HG02840 (cell line): Measurements from ENCODE around the gene VWA3B.
"Not testable (repeated sequence)": the region's sequence is repeated elsewhere in the genome, so short reads cannot be mapped to it uniquely, and the experiment has no call there.

Source experiments
- ATAC-seq: cut with Tn5 transposase; IDR thresholded peaks from one replicate; pipeline ENCODE4 v1.9.1; 2021; ENCODE audit warnings: mild to moderate bottlenecking, moderate library complexity, moderate number of reproducible peaks; ENCODE audit not compliant: unreplicated experiment, low FRiP score

The VWA3B gene

DNA sequence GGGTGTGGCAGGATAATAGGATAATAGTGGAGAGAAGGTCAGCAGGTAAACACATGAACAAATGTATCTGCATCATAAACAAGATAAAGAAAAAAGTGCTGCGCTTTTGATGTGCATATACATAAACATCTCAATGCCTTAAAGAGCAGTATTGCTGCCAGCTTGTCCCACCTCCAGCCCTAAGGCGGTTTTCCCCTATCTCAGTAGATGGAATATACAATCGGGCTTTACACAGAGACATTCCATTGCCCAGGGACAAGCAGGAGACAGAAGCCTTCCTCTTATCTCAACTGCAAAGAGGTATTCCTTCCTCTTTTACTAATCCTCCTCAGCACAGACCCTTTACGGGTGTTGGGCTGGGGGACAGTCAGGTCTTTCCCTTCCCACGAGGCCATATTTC lies 43.1 kb downstream of the VWA3B start:
- ATAC-seq: not testable (repeated sequence)

DNA sequence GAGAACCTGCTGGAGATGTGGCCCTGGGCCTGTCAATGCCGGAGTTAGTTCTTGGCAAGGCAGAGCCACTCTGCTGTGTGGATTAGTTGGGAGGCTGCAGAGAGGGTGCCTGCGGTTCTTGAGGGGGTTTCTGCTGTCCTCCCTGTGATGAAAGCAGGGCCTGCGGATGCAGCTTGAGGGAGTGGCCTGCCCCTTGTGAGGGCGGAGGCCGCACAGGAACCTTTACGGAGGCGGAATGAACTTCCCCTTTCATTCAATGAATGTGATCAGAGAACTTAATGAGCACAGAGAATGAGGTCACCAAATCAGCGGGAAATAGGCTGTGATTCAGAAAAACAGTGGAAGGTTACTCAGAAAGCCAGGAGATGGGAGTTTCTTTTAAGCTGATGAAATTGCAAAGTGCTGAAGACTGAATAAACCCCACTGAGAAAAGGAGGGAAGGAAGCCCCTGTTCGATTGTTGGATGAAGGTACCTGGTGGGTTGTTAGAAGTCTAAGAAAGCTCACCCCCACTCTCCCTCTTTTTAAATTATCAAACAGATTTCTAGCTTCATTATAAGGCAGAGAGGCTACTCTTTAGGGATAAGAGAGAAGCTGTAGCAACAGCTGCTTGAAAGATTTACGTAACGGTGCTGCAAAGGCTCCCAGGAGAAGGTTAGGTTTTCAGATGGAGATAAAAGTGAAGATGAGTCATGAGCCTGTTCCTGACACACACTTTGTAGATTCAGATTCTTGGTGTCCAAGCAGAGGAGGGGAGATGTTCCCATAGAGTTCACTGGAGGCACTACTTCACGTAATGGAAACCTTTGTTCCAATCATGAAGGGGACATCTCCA lies 47.4 kb downstream of the VWA3B start:
- no peak for ATAC-seq

DNA sequence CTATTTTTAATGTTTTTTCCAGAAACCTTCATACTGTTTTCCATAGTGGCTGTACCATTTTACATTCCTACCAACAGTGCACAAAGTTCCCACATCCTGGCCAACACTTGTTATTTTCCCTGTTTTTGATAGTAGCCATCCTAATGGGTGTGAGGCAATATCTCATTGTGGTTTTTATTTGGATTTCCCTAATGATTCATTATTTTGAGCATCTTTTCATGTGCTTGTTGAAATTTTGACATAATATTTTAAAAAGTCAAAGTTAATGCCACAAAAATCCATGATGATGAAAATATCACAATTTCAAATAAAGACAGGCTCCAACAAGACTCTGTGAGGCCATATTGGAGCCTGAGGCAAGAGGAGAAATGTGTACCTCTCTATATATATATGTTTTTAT lies 50.2 kb downstream of the VWA3B start:
- ATAC-seq: no peak

DNA sequence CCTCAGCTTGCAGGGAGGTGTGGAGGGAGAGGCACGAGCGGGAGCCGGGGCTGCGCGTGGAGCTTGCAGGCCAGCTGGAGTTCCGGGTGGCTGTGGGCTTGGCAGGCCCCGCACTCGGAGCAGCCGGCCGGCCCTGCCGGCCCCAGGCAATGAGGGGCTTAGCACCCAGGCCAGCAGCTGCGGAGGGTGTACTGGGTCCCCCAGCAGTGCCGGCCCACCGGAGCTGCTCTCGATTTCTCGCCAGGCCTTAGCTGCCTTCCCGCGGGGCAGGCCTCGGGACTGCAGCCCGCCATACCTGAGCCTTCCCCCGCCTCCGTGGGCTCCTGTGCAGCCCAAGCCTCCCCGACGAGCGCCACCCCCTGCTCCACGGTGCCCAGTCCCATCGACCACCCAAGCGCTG lies 52.0 kb downstream of the VWA3B start:
- ATAC-seq: not testable (repeated sequence)

DNA sequence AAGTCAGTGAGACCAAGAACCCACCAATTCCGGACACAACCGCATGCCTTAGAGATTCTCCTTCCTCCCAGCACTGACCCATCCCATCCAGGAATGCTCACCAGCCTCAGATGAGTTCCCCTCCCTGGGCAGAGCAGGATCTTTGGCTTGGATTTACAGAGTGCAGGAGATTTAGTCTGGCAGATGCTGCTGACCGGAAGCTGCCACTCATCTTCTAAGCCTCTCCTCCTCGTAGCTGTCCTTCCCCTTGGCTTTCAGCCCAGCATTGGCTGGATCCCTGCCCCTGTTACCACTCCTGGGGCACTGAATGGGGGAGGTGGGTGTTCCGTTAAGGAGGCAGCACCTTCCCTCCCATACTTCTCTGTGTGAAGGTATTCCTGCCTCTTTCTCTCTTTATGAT lies 53.2 kb downstream of the VWA3B start:
- no peak for ATAC-seq

- no peak for ATAC-seq
Measured at GRCh38 chr2:98142106-98142791, 55.3 kb downstream of the VWA3B start.

DNA sequence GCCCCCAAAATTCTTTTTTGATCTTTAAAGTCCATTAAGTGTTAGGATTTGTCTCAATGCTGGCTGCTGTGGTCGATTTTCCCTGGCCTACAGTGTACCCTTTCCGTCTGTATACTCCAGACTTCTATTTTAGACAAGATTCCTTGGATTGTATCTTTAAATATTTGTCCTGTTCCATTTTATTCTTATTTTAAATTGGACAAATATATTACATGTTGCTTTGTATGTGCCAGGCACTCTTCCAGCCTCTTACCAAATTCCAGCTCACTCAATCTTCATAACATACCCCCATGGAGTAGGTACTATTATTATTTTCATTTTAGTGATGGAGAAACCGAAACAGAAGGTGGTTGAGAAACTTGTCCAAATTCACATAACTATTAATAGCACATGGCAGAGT lies 58.1 kb downstream of the VWA3B start:
- no peak for ATAC-seq

GRCh38 chr2:98147900-98148299 lies 60.9 kb downstream of the VWA3B start:
- ATAC-seq: not testable (repeated sequence)

DNA sequence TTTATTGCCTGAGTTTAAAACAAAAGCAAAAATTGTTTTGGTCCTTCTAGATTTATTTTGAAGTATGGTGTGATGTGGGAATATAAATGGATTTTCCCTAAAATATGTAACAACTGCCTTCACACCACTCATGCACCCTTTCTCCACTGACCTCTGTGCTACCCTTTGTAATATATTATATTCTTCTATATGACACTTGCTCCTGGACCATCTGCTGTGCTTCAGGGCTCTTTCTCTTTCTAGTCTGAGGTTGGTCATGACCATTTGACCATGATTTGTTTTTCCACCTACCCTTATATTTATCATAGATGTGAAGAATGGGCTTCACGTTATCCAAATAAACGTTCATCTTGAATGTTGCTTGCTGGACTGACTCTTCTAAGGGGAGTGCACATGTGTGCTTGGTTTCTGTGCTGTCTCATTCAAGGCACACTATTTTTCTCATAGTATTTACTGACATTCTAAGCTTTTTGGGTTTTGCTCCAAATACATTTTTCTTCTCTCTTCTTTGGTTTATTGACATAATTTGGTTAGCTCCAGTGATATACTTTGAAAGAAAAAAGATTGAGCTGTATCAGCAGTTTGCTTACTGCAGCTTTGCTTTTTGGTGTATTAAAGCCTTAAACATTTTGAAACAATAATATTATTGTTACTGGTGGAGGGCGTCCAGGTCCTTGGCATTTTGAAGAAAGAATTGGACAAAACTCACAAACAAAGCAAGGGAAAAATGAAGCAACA lies 61.8 kb downstream of the VWA3B start:
- ATAC-seq: no peak

GRCh38 chr2:98149333-98149697 lies 62.3 kb downstream of the VWA3B start:
- ATAC-seq: no peak

- ATAC-seq: no peak
Measured at GRCh38 chr2:98153481-98153880, 66.5 kb downstream of the VWA3B start.

GRCh38 chr2:98155291-98155690 lies 68.3 kb downstream of the VWA3B start:
- no peak for ATAC-seq

- no peak for ATAC-seq
Measured at GRCh38 chr2:98155716-98156115, 68.7 kb downstream of the VWA3B start.

DNA sequence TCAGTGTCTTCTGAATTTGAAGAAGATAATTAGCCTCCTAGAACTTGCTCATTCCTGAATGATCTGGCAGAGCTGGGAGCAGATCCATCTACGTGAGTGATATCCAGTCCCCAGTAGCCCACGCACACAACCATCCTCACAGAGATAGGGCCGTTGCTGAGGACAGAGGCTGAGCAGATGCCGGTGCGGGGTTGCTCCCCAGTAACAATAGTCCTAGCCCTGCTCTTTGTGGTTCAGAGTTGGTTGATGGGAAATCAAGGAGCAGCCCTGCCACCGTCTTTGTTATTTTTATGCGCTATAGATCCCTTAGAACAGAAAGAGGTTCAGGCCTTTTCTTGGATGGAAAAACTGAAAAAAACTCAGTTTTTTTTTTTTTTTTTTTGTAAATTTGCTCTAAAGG lies 69.3 kb downstream of the VWA3B start:
- no peak for ATAC-seq

GRCh38 chr2:98157557-98157956 lies 70.6 kb downstream of the VWA3B start:
- no peak for ATAC-seq

DNA sequence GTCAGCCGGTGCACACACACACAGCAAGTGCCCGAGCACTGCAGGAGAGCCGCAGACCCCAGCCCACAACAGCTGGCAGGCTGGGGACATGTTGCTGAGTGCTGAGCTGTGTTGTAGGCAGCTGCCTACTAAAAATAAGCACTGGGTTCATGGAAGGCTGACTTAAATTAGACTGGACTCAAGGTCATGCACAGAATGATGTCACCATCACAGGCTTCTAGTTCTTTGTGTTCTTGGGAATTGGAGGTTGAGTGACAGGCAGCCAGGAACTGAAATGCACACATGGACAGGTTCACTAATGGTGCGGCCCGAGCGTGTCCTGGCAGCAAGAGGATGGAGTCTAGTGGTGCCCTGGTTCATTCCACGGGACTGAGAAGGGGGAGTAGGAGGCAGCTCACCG lies 71.3 kb downstream of the VWA3B start:
- no peak for ATAC-seq

DNA sequence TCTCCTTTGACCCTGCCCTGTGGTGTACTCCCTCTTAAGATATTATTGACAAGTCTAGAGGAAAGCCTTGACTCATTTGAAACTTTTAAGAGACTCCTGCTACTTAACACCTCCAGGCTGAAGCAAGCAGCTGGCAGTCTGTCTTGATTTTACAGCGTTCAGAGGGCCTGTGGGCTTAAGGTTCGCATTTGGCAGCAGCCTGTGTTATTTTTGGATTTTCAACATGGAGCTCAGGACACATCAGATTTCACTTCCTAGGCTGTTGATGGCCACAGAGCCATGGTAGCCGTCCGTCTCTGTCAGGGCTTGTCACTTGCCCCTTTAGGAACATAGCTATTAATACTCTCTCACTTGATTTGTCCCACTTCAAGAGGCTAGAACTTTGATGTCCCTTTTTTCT lies 73.6 kb downstream of the VWA3B start:
- ATAC-seq: no peak

- no peak for ATAC-seq
Measured at GRCh38 chr2:98161186-98161585, 74.2 kb downstream of the VWA3B start.

DNA sequence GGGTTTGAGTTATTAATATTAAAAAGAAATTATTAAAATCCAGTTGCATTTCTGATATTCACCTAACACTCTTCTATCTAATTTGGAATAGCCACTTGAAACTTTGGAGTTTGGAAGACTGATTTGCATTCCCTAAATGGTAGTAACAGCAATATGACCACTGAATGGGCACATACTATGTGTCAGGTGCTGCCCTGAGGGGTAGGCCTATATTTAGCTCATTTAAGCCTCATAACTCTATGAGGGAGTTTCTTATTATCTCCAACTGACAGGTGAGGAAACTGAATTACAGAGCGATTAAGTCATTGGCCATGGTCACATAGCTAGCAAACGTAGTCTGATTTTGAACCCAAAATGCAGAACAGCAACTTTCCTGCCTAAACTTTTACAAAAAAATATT lies 77.3 kb downstream of the VWA3B start:
- no peak for ATAC-seq

DNA sequence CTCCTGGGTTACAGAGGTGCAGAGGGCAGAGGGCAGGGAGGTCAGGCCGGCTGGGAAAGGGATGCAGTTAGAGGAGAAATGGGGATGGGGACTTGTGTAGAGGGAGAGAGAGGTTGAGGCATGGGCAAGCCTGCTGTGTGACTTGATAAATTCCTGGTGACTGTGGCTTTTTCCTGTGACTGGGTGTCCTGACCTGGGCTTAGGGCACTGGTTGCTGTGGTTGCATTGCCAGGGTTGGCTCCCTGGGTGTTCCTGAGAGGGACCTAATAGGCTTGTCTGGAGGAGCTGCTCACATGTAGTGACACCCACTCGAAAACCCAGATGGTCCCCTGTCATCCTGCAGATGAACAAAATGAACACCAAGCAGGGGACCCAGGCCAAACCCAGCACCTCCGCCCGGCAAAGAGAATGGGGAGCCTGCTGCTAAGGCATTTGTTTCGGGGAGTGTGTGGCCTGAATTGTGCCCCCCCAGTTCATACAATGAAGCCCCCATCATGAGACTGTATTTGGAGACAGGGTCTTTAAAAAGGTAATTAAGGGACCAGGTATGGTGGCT lies 78.6 kb downstream of the VWA3B start:
- ATAC-seq: no peak

DNA sequence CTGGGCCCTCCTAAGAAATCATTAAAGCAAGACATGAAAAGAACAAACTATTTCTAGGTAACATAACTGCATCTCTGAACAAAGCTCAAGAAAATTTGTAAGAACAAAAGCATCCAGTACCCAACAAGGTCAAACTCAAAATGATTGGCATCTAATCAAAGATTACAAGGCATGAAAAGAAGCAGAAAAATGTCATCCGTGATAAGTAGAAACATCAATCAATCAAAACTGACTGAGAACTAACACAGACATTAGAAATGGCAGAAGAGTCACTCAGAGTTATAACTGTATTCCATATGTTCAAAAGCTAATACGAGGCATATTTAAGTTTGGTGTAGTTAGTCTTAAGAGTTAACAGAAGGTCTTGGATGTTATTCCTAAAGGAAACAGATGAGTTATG lies 80.9 kb downstream of the VWA3B start:
- ATAC-seq: no peak
